NT2/D1 (cell line): ENCODE data around the gene CABLES1.

Experiments
- YY1 ChIP-seq: IDR thresholded peaks from 2 replicates; pipeline ENCODE4 v1.6.1; 2011; ENCODE audit not compliant: insufficient read length, insufficient read depth
- ZNF274 ChIP-seq: IDR thresholded peaks from 2 replicates; pipeline ENCODE4 v1.6.1; 2011; ENCODE audit warnings: mild to moderate bottlenecking, low read depth, low read length

DNA sequence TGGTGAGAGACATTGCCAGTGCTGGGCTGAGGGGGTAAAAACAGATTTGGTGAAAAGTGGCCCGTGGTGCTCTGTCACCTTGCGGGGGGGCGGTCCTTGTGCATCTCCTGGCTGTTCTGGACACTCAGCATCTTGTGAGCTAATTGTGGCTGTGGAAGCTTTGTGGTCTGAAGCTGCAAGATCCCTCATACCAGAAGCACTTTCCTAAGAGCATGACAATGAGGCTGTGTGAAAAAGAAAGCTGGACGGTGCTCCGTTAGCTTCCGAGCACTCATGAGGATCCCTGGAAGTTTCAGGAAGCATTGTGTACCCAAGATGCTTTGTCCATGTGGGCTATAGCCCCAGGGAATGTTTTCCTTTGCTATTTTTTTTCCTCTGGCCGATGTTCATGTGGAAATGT is 74.5 kb downstream of the CABLES1 start:
- TF ChIP-seq ZNF274, result no peak
- TF ChIP-seq YY1, result no peak
